ENCODE results near the gene ABHD15.

DNA sequence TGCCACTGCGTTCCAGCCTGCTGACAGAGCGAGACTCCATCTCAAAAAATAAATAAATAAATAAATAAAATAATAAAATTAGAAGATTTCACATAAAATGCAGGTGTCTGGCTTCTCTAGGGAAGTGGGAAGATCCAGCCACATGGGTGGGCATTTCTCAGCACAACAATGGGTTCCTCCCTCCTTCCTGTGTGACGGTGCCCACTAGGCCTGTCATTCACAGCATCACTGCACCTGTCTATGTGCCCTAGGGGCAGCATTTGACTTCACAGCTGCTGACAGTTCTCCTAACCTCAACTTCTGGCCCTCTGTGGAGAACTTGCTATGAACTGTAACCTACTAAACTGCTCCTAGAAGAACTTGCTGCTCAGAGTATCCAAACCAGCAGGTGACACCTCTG, 3.0 kb downstream of the ABHD15 start:
- TF ChIP-seq YY1 (IDR thresholded peaks at IDR 0.05; ENCODE audit: insufficient read depth, insufficient read length) = no peak
- no peak for TF ChIP-seq ZNF274 (IDR thresholded peaks at IDR 0.05; ENCODE audit: low read depth, low read length)

All from NT2/D1 (cell line).